Measurements from ENCODE around the gene MYO1D.

MYO1D gene

DNA sequence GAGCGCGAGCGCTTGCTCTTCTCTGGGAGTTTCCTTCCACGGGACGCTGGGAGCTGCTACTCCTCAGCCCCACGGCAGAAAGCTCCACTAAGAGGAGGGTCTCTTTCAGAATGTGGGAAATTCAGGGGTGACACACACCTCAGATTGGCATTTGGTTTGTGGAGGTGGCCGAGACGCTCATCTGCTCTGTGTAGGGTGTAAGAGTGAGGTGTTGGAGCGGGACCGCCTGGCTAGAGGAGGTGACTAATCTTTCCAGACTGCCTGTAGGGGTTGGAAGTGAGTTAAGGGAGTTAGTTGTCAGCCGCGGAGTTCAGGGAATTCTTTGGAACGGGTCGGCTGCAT lies 431.9 kb downstream of the MYO1D start:
- DNase-seq, result peak; percentile 15

DNA sequence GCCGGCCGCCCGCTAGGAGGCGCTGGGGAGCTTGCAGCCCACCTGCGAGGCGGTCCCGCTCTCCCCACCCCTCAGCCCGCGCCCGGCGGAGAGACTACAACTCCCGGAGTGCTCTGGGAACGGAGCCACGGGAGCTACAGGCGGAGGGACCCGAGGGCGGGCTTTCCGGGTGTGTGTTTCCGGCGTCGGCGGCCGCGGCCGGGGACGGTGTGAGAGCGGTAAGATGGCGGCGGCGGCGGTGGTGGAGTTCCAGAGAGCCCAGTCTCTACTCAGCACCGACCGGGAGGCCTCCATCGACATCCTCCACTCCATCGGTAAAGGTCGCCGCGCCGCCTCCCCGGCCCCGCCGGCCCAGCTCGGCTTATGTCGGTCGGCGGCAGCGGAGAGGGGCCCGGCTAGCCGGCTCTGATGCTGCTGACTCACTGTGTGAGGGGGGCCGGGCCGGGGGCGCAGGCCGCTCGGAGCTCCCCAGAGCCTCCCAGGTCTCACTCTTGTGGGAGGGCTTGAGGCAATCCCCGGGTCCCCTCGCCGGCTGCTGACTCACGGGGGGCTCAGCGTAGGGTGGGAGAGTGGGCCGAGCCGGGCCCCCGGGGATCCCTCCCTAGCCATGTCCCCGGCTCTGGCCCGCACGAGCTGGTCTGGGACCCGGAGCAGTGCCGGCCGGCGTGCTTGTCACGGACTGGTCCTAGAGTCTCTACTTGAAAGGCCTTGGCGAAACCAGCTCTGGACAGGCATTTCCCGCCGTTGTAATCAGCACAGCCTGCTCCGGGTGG lies 432.4 kb downstream of the MYO1D start, which contains the start of gene PSMD11:
PSMD11 (plus strand) TSS at position 210 of the 773 bp plus-strand sequence; CDS start at position 224, 14 bp downstream.
- DNase-seq, result peak; percentile 98

GRCh38 chr17:32443827-32444300 lies 433.1 kb downstream of the MYO1D start:
- DNase-seq, result no peak
